SK-N-SH (cell line): Measurements from ENCODE around the gene PRKCG. TPM values are rescaled to one million over a fixed set of nuclear protein-coding genes. Genes with fewer than 3 reads are reported as not detected.
A peak's percentile ranks its signal among the peaks of the same experiment; 100 is the strongest.

Experiments
- CTCF ChIA-PET: fragments of 300-600, 350-600 bp; formaldehyde crosslinking; extraction: SDS; loops from one replicate; lab custom pipeline; 2021; lab: Yijun Ruan, JAX
- POLR2A ChIA-PET: fragments of 350-600 bp; sonication (Branson Sonifier 250); formaldehyde crosslinking; extraction: SDS; loops from one replicate; lab custom pipeline; 2020; ENCODE audit warnings: antibody characterized with exemption, inconsistent platforms; lab: Yijun Ruan, JAX
- DNase-seq: peaks from one replicate; pipeline ENCODE4 v3.0.0; 2012
- H2AFZ ChIP-seq: fragments of 200-600 bp; sonication (generic); 2 replicates; pipeline ENCODE4 v1.8.1; 2016; ENCODE audit warnings: antibody characterized with exemption, mild to moderate bottlenecking, low read depth
- H3F3A ChIP-seq: fragments of 200-600 bp; sonication (generic); replicated peaks from 2 replicates; pipeline ENCODE3; 2016; ENCODE audit warnings: antibody characterized with exemption, mild to moderate bottlenecking; ENCODE audit not compliant: insufficient read depth
- H3K27ac ChIP-seq, 2 experiments: fragments of 200-500 bp in 1 of 2; fragments of 200-600 bp in 1 of 2; sonication (Bioruptor generic) in 1 of 2; sonication (generic), shearing (Covaris generic) in 1 of 2; 2 replicates each; pipeline versions ENCODE4 v1.5.1 to v1.6.1; 2014 to 2016; ENCODE audit warnings: low read depth in 2 of 2, inconsistent platforms in 1 of 2, low read length in 1 of 2, mild to moderate bottlenecking in 1 of 2, mixed read lengths in 1 of 2
- H3K27me3 ChIP-seq: fragments of 200-600 bp; sonication (generic), shearing (Covaris generic); 2 replicates; pipeline ENCODE4 v1.6.1; 2016; ENCODE audit warnings: mixed run types; ENCODE audit not compliant: insufficient read depth
- H3K36me3 ChIP-seq, 2 experiments: fragments of 200-500 bp in 1 of 2; fragments of 200-600 bp in 1 of 2; sonication (Bioruptor generic) in 1 of 2; sonication (generic) in 1 of 2; replicated peaks in 1 of 2; 2 replicates each; pipeline versions ENCODE3 to v1.5.1; 2014 to 2016; ENCODE audit warnings: low read length in 1 of 2, mild to moderate bottlenecking in 1 of 2; ENCODE audit not compliant: insufficient read depth in 2 of 2, control insufficient read depth in 1 of 2
- H3K4me1 ChIP-seq, 2 experiments: fragments of 200-500 bp in 1 of 2; fragments of 200-600 bp in 1 of 2; sonication (Bioruptor generic) in 1 of 2; sonication (generic), shearing (Covaris generic) in 1 of 2; 2 replicates each; pipeline versions ENCODE4 v1.5.1 to v1.6.1; 2014 to 2016; ENCODE audit warnings: low read depth in 1 of 2, low read length in 1 of 2, mixed run types in 1 of 2; ENCODE audit not compliant: insufficient read depth in 2 of 2, control insufficient read depth in 1 of 2
- H3K4me2 ChIP-seq: fragments of 200-600 bp; sonication (generic), shearing (Covaris generic); 2 replicates; pipeline ENCODE4 v1.6.1; 2017; ENCODE audit warnings: mixed run types
- H3K4me3 ChIP-seq, 2 experiments: fragments of 200-500 bp in 1 of 2; fragments of 200-600 bp in 1 of 2; sonication (Bioruptor generic) in 1 of 2; sonication (generic), shearing (Covaris generic) in 1 of 2; 2 replicates each; pipeline versions ENCODE4 v1.5.1 to v1.8.1; 2014 to 2016; ENCODE audit warnings: low read depth in 2 of 2, inconsistent platforms in 1 of 2, low read length in 1 of 2, mild to moderate bottlenecking in 1 of 2, mixed read lengths in 1 of 2, moderate library complexity in 1 of 2
- H3K79me2 ChIP-seq: fragments of 200-600 bp; sonication (generic); 2 replicates; pipeline ENCODE4 v1.8.1; 2017; ENCODE audit warnings: mild to moderate bottlenecking; ENCODE audit not compliant: insufficient read depth
- H3K9ac ChIP-seq: fragments of 200-600 bp; sonication (generic); 2 replicates; pipeline ENCODE4 v1.6.1; 2017; ENCODE audit warnings: mixed run types
- H3K9me2 ChIP-seq: fragments of 200-600 bp; sonication (generic); 2 replicates; pipeline ENCODE4 v1.6.1; 2017; ENCODE audit warnings: mixed run types
- H3K9me3 ChIP-seq: fragments of 200-600 bp; sonication (generic); 2 replicates; pipeline ENCODE4 v1.6.1; 2017; ENCODE audit warnings: mixed run types, mild to moderate bottlenecking, moderate library complexity
- H4K20me1 ChIP-seq: fragments of 200-600 bp; sonication (generic); 2 replicates; pipeline ENCODE4 v1.6.1; 2017; ENCODE audit warnings: mild to moderate bottlenecking, mixed run types; ENCODE audit not compliant: insufficient read depth
- CHD2 ChIP-seq: fragments of 150-350 bp; IDR thresholded peaks from 2 replicates; pipeline ENCODE4 v1.6.1; 2018; ENCODE audit warnings: low read length; ENCODE audit not compliant: partially characterized antibody
- ELF1 ChIP-seq: IDR thresholded peaks from 2 replicates; pipeline ENCODE4 v1.4.0; 2012
- EZH2phosphoT487 ChIP-seq: fragments of 200-600 bp; sonication (generic); IDR thresholded peaks from 2 replicates; pipeline ENCODE4 v1.6.1; 2017; ENCODE audit warnings: low read depth, mixed run types, mild to moderate bottlenecking, antibody characterized with exemption, moderate library complexity, borderline replicate concordance
- GABPA ChIP-seq: IDR thresholded peaks from 2 replicates; pipeline ENCODE4 v1.4.0; 2012; ENCODE audit warnings: low read depth, mild to moderate bottlenecking
- PBX3 ChIP-seq: IDR thresholded peaks from 2 replicates; pipeline ENCODE4; 2012
- REST ChIP-seq: IDR thresholded peaks from 2 replicates; pipeline ENCODE4 v1.6.1; 2012; ENCODE audit warnings: mild to moderate bottlenecking, low read depth, low read length, moderate library complexity
- USF1 ChIP-seq: IDR thresholded peaks from 2 replicates; pipeline ENCODE4 v1.4.0; 2012; ENCODE audit warnings: low read depth, borderline replicate concordance
- YY1 ChIP-seq: IDR thresholded peaks from 2 replicates; pipeline ENCODE4 v1.4.0; 2012; ENCODE audit warnings: low read depth, mild to moderate bottlenecking
- ZBTB33 ChIP-seq: IDR thresholded peaks from 2 replicates; pipeline ENCODE4 v1.4.0; 2012; ENCODE audit warnings: low read depth, borderline replicate concordance
- WGBS: methylation state at CpG from one replicate; pipeline ENCODE4 v1.1.6; 2017; ENCODE audit warnings: low lambda C conversion rate; 5-methylcytosine and 5-hydroxymethylcytosine counted together
- polyA plus RNA-seq, 3 experiments: library from polyadenylated mRNA; depleted of rRNA; stranded (reverse); fragments of >200 nt; gene quantifications; 2 replicates each; pipeline ENCODE4 v1.2.3, GENCODE V29; 2012

The PRKCG gene
- polyA plus RNA-seq, 1 of the 3 experiments (the other 2 are of a cell fraction) = 0.08 TPM

GRCh38 chr19:53917356-53917755 is 35.4 kb downstream of the PRKCG start:
- Histone ChIP-seq H3K9me3 (no peaks in the 10 kb centered on the region), H3K4me2 (no peak overlapping the region), H3K36me3 (peaks cover 20 to 26% of the 10 kb centered on the region in 2 experiments), H3K27me3 (no peaks in the 10 kb centered on the region), H3K9me2 (no peaks in the 10 kb centered on the region), H3K27ac (no peak overlapping the region), H2AFZ (no peak overlapping the region), H4K20me1 (peaks cover 5% of the 10 kb centered on the region; the same call in 1 of the 2 replicates), H3K9ac (no peak overlapping the region), H3F3A (peaks cover 3% of the 10 kb centered on the region), H3K4me3 (no peak overlapping the region), H3K4me1 (no peaks in the 10 kb centered on the region), H3K79me2 (no peaks in the 10 kb centered on the region)
- CTCF ChIA-PET = interaction anchor here (2.1 to 2.5 kb wide), 2 partner anchors 10 to 106 kb away, joined by 7 read pairs; no protein-coding TSS in a partner anchor
- POLR2A ChIA-PET = no interaction called here
- DNase-seq = no peak
- 80% methylated on average over 7 of the region's 7 CpGs for WGBS
- no peak for TF ChIP-seq YY1
- TF ChIP-seq PBX3 = no peak
- TF ChIP-seq EZH2phosphoT487 = no peak
- TF ChIP-seq CHD2 = no peak
- no peak for TF ChIP-seq ELF1
- no peak for TF ChIP-seq ZBTB33
- TF ChIP-seq USF1 = no peak
- no peak for TF ChIP-seq GABPA

- H3K9me2 ChIP-seq = no peaks in the 10 kb centered on the region
- POLR2A ChIA-PET = no interaction called here
- TF ChIP-seq YY1 = no peak
- peak; percentile 95 for TF ChIP-seq REST
- H3K4me2 ChIP-seq = no peak overlapping the region
- DNase-seq = no peak
- no peaks in the 10 kb centered on the region for H3K79me2 ChIP-seq
- no peaks in the 10 kb centered on the region for H3K9me3 ChIP-seq
- H3F3A ChIP-seq = no peaks in the 10 kb centered on the region
- no peak overlapping the region for H3K27ac ChIP-seq
- H3K9ac ChIP-seq = no peak overlapping the region
- no peak overlapping the region for H2AFZ ChIP-seq
- CTCF ChIA-PET = no interaction called here
- H3K27me3 ChIP-seq = no peaks in the 10 kb centered on the region
- no peaks in the 10 kb centered on the region for H3K4me1 ChIP-seq
- no peaks in the 10 kb centered on the region for H4K20me1 ChIP-seq
- peaks cover 0 to 19% of the 10 kb centered on the region in 2 experiments for H3K36me3 ChIP-seq
- WGBS = 87% methylated on average over 8 of the region's 8 CpGs
- H3K4me3 ChIP-seq = no peak overlapping the region
These were observed 45.7 kb downstream of the PRKCG start for GRCh38 chr19:53927739-53928138.
